ENCODE data around the gene IFNA7.
"Not testable (repeated sequence)": the region's sequence is repeated elsewhere in the genome, so short reads cannot be mapped to it uniquely, and the experiment has no call there.

IFNA7 gene

DNA sequence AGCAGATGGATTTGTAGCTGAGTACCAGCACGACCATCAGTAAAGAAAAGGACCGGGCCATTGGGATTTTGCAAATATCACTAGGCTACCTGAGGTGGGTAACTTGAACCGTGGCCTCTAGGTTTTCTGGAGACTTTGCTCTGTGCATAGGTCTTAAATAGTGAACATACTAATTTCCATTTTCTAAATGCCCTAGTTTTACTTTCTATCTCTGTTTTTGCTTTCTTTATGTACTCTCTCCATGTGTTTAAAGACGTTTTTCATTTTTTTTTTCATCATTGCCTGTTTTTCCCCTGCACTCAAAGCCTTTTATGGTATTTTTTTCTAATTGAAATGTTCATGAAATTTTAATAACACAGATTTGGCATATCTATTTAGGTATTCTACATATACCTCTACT lies at the start of gene IFNA7:
IFNA7 (minus strand) TSS at position 101 of the 400 bp plus-strand sequence; CDS start at position 61, 40 bp downstream.
- not testable (repeated sequence) for H3K9ac ChIP-seq (ENCODE audit: low read length); H3K36me3 ChIP-seq (ENCODE audit: control insufficient read depth, insufficient read depth, low read length); H3K27me3 ChIP-seq (ENCODE audit: control insufficient read depth, insufficient read depth, low read length); H3K27ac ChIP-seq (ENCODE audit: low read depth, low read length); H3K4me1 ChIP-seq (ENCODE audit: control insufficient read depth, insufficient read depth, low read length); H3K4me3 ChIP-seq (ENCODE audit: low read length)

GRCh38 chr9:21251638-21252037 lies 49.6 kb upstream of the IFNA7 start:
- Histone ChIP-seq H3K27ac (ENCODE audit: low read depth, low read length) (no peak overlapping the region), H3K4me3 (ENCODE audit: low read length) (no peak overlapping the region), H3K36me3 (ENCODE audit: control insufficient read depth, insufficient read depth, low read length) (no peaks in the 10 kb centered on the region), H3K4me1 (ENCODE audit: control insufficient read depth, insufficient read depth, low read length) (no peaks in the 10 kb centered on the region), H3K27me3 (ENCODE audit: control insufficient read depth, insufficient read depth, low read length) (no peaks in the 10 kb centered on the region), H3K9ac (ENCODE audit: low read length) (no peak overlapping the region)

DNA sequence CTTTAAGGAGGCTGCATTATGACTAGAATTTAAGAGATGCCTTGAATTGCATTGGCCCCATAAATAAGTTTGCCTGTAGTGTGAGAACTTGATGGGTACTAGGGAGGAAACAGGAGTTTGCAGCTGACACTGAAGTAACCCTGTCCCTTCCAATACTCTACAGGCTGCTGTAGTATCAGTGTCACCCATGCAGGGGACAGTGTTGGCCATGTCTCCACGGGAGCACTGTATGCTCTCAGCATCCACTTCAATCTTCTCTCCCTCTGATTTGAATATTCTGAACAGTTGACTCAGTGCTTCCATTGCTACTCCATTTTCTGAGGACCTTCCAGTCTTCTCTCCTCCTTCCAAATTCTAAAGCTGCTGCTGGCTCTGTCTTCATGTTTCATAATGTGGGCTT lies 49.2 kb upstream of the IFNA7 start:
- no peak overlapping the region for H3K27ac ChIP-seq (ENCODE audit: low read depth, low read length)
- no peaks in the 10 kb centered on the region for H3K4me1 ChIP-seq (ENCODE audit: control insufficient read depth, insufficient read depth, low read length)
- no peak overlapping the region for H3K4me3 ChIP-seq (ENCODE audit: low read length)
- no peak overlapping the region for H3K9ac ChIP-seq (ENCODE audit: low read length)
- no peaks in the 10 kb centered on the region for H3K27me3 ChIP-seq (ENCODE audit: control insufficient read depth, insufficient read depth, low read length)
- H3K36me3 ChIP-seq (ENCODE audit: control insufficient read depth, insufficient read depth, low read length): no peaks in the 10 kb centered on the region

DNA sequence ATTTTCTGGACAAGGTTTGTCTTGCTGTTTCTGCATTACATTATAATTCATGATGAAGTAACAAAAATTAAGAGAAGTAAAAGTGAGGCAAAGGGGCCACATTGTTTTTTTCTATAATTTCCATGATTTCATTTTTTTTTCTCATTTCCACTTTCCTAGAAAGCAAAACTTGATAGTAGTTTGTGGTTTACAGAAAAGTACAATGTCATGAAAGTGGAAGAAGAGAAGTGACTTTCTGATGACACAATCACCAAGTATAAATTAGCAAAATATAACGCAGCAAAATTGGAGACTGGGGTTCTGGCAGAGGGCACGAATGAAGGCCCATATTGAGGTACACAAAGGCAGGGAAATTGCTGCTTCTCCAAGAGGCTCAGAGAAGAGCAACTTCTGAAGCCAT lies 42.8 kb upstream of the IFNA7 start:
- Histone ChIP-seq H3K4me1 (ENCODE audit: control insufficient read depth, insufficient read depth, low read length) (no peaks in the 10 kb centered on the region), H3K36me3 (ENCODE audit: control insufficient read depth, insufficient read depth, low read length) (no peaks in the 10 kb centered on the region), H3K9ac (ENCODE audit: low read length) (no peak overlapping the region), H3K4me3 (ENCODE audit: low read length) (no peak overlapping the region), H3K27ac (ENCODE audit: low read depth, low read length) (no peak overlapping the region), H3K27me3 (ENCODE audit: control insufficient read depth, insufficient read depth, low read length) (no peaks in the 10 kb centered on the region)

- H3K27me3 ChIP-seq (ENCODE audit: control insufficient read depth, insufficient read depth, low read length): no peaks in the 10 kb centered on the region
- H3K4me1 ChIP-seq (ENCODE audit: control insufficient read depth, insufficient read depth, low read length): no peaks in the 10 kb centered on the region
- H3K9ac ChIP-seq (ENCODE audit: low read length): no peak within 1 kb of the TSS
- no peak within 1 kb of the TSS for H3K4me3 ChIP-seq (ENCODE audit: low read length)
- H3K36me3 ChIP-seq (ENCODE audit: control insufficient read depth, insufficient read depth, low read length): no peaks in the 10 kb centered on the region
- no peak within 1 kb of the TSS for H3K27ac ChIP-seq (ENCODE audit: low read depth, low read length)
These were observed 37.9 kb upstream of the IFNA7 start, which contains the start of gene IFNA14 for GRCh38 chr9:21239911-21240310. Gene IFNA14, minus strand, starts transcription at chr9:21240005. Its CDS starts 70 bp downstream, at chr9:21239935.

DNA sequence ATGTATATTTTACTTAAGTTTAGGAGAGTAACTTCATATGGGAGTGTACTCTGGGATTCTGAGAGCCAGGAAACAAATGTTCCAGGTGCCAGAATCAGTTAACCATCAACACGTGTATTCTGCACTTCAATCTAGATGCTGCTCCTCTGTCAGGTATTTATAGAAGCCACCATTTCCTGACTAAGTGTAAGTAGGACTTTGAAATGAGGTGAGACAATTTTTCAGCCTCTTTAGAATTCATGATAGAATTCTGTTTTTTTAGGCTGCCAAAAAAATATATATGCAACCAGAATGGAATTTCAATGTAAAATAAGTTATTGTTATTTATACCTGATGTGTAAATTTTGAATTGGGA lies 34.3 kb upstream of the IFNA7 start:
- not testable (repeated sequence) for H3K36me3 ChIP-seq (ENCODE audit: control insufficient read depth, insufficient read depth, low read length); H3K4me3 ChIP-seq (ENCODE audit: low read length); H3K4me1 ChIP-seq (ENCODE audit: control insufficient read depth, insufficient read depth, low read length); H3K27me3 ChIP-seq (ENCODE audit: control insufficient read depth, insufficient read depth, low read length); H3K27ac ChIP-seq (ENCODE audit: low read depth, low read length); H3K9ac ChIP-seq (ENCODE audit: low read length)

DNA sequence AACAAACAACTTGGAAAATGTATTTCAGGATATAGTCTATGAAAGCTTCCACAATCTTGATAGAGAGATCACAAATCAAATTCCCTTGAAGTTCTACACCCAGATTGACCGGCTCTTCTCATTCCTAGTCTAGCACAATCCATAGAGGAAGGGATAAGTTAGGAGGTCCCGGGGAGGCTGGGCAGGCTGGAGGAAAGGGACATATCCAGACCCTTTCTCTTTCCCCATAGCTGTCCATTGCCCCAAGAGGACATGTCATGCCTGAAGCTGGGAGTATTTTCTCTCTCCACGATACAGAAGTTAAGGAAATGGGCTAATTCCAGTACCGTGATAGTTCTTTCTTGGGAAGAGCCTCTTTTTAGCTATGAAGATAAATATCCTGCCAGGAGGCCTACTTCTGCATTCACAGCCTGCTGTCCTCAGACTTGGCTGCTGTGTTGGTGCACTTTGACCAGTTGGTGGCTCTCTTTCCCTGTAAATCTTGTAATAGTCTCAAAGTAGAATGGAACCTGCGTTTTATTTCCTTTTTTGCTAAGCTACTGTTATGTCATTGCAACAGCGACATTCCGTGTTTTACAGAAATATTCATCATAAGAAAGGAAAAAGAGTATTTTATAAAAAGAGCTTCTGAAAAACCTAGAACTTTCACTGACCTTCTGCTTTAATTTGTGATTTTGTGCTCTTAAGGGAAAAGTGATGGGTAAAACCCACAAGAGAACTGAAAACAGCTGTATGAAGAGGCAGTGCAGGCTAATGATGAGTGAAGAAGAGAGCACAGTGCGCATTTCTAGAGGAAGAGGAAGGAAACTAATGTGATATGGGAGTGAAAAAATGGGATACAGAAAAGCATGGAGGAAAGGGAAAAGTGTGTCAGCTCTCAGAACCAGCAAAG lies 33.7 kb upstream of the IFNA7 start:
- H3K4me3 ChIP-seq (ENCODE audit: low read length); H3K36me3 ChIP-seq (ENCODE audit: control insufficient read depth, insufficient read depth, low read length); H3K9ac ChIP-seq (ENCODE audit: low read length); H3K27me3 ChIP-seq (ENCODE audit: control insufficient read depth, insufficient read depth, low read length); H3K27ac ChIP-seq (ENCODE audit: low read depth, low read length); H3K4me1 ChIP-seq (ENCODE audit: control insufficient read depth, insufficient read depth, low read length): not testable (repeated sequence)

DNA sequence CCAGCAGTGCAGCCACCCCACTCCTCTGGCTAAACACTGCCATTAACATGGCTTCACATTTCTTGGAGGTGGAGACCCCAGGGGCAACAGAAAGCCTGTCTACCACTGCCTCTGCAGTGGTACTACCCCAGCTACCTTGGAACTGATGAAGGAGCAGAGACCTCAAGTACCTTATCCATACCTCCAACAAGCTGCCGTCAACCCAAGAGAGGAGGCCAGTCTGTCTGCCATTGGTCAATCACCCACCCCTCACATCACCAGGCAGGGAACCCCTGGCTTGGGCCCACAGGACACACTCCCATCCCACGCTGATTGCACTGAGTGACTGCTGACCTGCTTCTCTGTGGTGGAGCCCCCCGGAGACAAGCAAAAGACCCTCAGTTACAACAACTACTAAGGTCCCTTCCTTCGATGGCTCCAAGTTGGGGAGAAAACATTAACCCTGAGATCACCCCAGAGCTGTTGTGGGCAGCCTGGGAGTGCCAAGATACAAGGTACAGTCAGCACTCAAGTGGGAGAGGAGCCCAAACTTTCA lies 32.2 kb upstream of the IFNA7 start:
- no peak overlapping the region for H3K27ac ChIP-seq (ENCODE audit: low read depth, low read length)
- no peaks in the 10 kb centered on the region for H3K27me3 ChIP-seq (ENCODE audit: control insufficient read depth, insufficient read depth, low read length)
- H3K36me3 ChIP-seq (ENCODE audit: control insufficient read depth, insufficient read depth, low read length): no peaks in the 10 kb centered on the region
- no peak overlapping the region for H3K4me3 ChIP-seq (ENCODE audit: low read length)
- no peak overlapping the region for H3K9ac ChIP-seq (ENCODE audit: low read length)
- no peaks in the 10 kb centered on the region for H3K4me1 ChIP-seq (ENCODE audit: control insufficient read depth, insufficient read depth, low read length)

- Histone ChIP-seq H3K4me3 (ENCODE audit: low read length) (no peak overlapping the region), H3K27ac (ENCODE audit: low read depth, low read length) (no peak overlapping the region), H3K36me3 (ENCODE audit: control insufficient read depth, insufficient read depth, low read length) (no peaks in the 10 kb centered on the region), H3K27me3 (ENCODE audit: control insufficient read depth, insufficient read depth, low read length) (no peaks in the 10 kb centered on the region), H3K4me1 (ENCODE audit: control insufficient read depth, insufficient read depth, low read length) (no peaks in the 10 kb centered on the region), H3K9ac (ENCODE audit: low read length) (no peak overlapping the region)
These were observed 31.3 kb upstream of the IFNA7 start for GRCh38 chr9:21233258-21233657.

GRCh38 chr9:21228122-21228521 lies 26.1 kb upstream of the IFNA7 start, which contains the start of gene IFNA17:
Gene IFNA17, minus strand, starts transcription at chr9:21228222. Its CDS starts 49 bp downstream, at chr9:21228173.
- Histone ChIP-seq H3K4me3 (ENCODE audit: low read length) (no peak within 1 kb of the TSS), H3K4me1 (ENCODE audit: control insufficient read depth, insufficient read depth, low read length) (no peaks in the 10 kb centered on the region), H3K36me3 (ENCODE audit: control insufficient read depth, insufficient read depth, low read length) (no peaks in the 10 kb centered on the region), H3K27ac (ENCODE audit: low read depth, low read length) (no peak within 1 kb of the TSS), H3K9ac (ENCODE audit: low read length) (no peak within 1 kb of the TSS), H3K27me3 (ENCODE audit: control insufficient read depth, insufficient read depth, low read length) (no peaks in the 10 kb centered on the region)

DNA sequence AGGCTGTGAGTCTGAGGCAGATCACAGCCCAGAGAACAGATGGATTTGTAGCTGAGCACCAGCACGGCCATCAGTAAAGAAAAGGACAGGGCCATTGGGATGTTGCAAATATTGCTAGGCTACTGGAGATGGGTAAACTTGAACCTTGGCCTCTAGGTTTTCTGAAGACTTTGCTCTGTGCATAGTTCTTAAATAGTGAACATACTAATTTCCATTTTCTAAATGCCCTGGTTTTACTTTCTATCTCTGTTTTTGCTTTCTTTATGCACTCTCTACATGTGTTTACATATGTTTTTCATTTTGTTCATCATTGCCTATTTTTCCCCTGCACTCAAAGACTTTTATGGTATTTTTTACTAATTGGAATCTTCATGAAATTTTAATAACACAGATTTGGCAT lies 15.2 kb upstream of the IFNA7 start, which contains the start of gene IFNA16:
IFNA16 (minus strand) TSS at position 101 of the 400 bp plus-strand sequence; CDS start at position 95, 6 bp downstream.
- H3K36me3 ChIP-seq (ENCODE audit: control insufficient read depth, insufficient read depth, low read length); H3K27ac ChIP-seq (ENCODE audit: low read depth, low read length); H3K4me1 ChIP-seq (ENCODE audit: control insufficient read depth, insufficient read depth, low read length); H3K4me3 ChIP-seq (ENCODE audit: low read length); H3K9ac ChIP-seq (ENCODE audit: low read length); H3K27me3 ChIP-seq (ENCODE audit: control insufficient read depth, insufficient read depth, low read length): not testable (repeated sequence)

DNA sequence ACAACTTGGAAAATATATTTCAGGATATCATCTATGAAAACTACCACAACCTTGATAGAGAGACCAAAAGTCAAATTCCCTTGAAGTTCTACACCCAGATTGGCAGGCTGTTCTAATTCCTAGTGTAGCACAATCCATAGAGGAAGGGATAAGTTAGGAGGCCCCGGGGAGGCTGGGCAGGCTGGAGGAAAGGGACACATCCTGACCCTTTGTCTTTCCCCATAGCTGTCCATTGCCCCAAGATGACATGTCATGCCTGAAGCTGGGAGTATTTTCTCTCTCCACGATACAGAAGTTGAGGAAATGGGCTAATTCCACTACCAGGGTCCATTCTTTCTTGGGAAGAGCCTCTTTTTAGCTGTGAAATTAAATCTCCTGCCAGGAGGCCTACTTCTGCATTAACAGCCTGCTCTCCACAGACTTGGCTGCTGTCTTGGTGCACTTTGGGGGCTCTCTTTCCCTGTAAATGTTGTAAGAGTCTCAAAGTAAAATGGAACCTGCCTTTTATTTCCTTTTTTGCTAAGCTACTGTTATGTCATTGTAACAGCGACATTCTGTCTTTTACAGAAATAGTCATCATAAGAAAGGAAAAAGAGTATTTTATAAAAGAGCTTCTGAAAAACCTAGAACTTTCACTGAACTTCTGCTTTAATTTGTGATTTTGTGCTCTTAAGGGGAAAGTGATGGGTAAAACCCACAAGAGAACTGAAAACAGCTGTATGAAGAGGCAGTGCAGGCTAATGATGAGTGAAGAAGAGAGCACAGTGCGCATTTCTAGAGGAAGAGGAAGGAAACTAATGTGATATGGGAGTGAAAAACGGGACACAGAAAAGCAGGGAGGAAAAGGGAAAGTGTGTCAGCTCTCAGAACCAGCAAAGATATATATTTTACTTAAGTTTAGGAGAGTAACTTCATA lies 11.7 kb upstream of the IFNA7 start:
- not testable (repeated sequence) for H3K36me3 ChIP-seq (ENCODE audit: control insufficient read depth, insufficient read depth, low read length); H3K4me1 ChIP-seq (ENCODE audit: control insufficient read depth, insufficient read depth, low read length); H3K27ac ChIP-seq (ENCODE audit: low read depth, low read length); H3K4me3 ChIP-seq (ENCODE audit: low read length); H3K27me3 ChIP-seq (ENCODE audit: control insufficient read depth, insufficient read depth, low read length); H3K9ac ChIP-seq (ENCODE audit: low read length)

Data from rectal smooth muscle tissue (tissue), 1 donor.